Adrenal gland (tissue), 12 donors: ENCODE measurements around the gene POLR2A. TPM values are rescaled to one million over a fixed set of nuclear protein-coding genes. Genes with fewer than 3 reads are reported as not detected.

ENCODE experiments used
- DNase-seq, 7 donors: peaks; one replicate each; pipeline ENCODE4 v3.0.0-alpha.2; 2019 to 2020
- H3K27ac ChIP-seq, 5 donors: fragments of 200-600 bp; sonication (generic) in 4 of 5; 1 replicate in 3 of 5; 2 replicates in 2 of 5; pipeline versions ENCODE4 v1.5.1 to v1.8.0; 2016 to 2020; ENCODE audit warnings: mild to moderate bottlenecking in 1 of 5
- H3K27me3 ChIP-seq: fragments of 200-600 bp; 2 replicates; pipeline ENCODE4 v1.8.0; 2021
- H3K36me3 ChIP-seq, 2 donors: fragments of 200-600 bp; replicated peaks in 1 of 2; 1 replicate in 1 of 2; 2 replicates in 1 of 2; pipeline versions ENCODE4 v1.5.1 to v1.8.0; 2018 to 2022
- H3K4me1 ChIP-seq, 2 donors: fragments of 200-600 bp; replicated peaks in 1 of 2; 1 replicate in 1 of 2; 2 replicates in 1 of 2; pipeline versions ENCODE4 v1.5.1 to v1.8.0; 2018 to 2021
- H3K4me3 ChIP-seq, 4 donors: fragments of 200-600 bp; sonication (generic) in 3 of 4; one replicate each; pipeline ENCODE4 v1.5.1; 2016 to 2018
- H3K9me3 ChIP-seq, 3 donors: fragments of 200-600 bp; sonication (generic) in 1 of 3; replicated peaks in 1 of 3; 1 replicate in 2 of 3; 2 replicates in 1 of 3; pipeline versions ENCODE4 v1.5.1 to v1.8.0; 2016 to 2021
- POLR2A ChIP-seq, 2 donors: fragments of 450-650 bp; IDR thresholded peaks; one replicate each; pipeline ENCODE4 v1.6.1; 2017; ENCODE audit warnings: antibody characterized with exemption in 2 of 2, mild to moderate bottlenecking in 2 of 2, moderate library complexity in 1 of 2
- WGBS, 4 donors: extraction: QIAGEN DNeasy Blood & Tissue Kit in 2 of 4; methylation state at CpG; one replicate each; pipeline versions ENCODE4 v1.1.5 to v1.1.7; 2013 to 2017; 5-methylcytosine and 5-hydroxymethylcytosine counted together
- intact Hi-C, 2 donors: fragments of 100-400 bp; cut with DNase I; formaldehyde crosslinking; loops; one replicate each; pipeline versions ENCODE4 v1.14.1 to v1.15.0; 2022 to 2023
- polyA plus RNA-seq, 3 donors: library from polyadenylated mRNA; stranded (reverse); fragments of 200-250 nt in 2 of 3; fragments of 350-450 nt in 1 of 3; fragmentation: Illumina TruSeq in 1 of 3; extraction: RNeasy Lipid Tissue Mini Kit (QIAGEN cat#74804) in 1 of 3; gene quantifications; one replicate each; pipeline ENCODE4 v1.2.3, GENCODE V29; 2013 to 2014
- total RNA-seq, 9 donors: library from RNA; depleted of rRNA in 4 of 9; stranded (reverse); fragments of >200 nt in 4 of 9; fragments of 120-200 nt in 1 of 9; fragmentation: NEBNext Ultra II Directional in 1 of 9; extraction: Animal tissue kit (Norgen Biotek cat#: 25700) in 1 of 9; gene quantifications; one replicate each; pipeline versions ENCODE4 v1.1.0 to v1.2.4, GENCODE V29; 2013 to 2023
- TF ChIP-seq, protein P1 (sequence below), 6 experiments: fragments of 450-650 bp in 4 of 6; fragments of 200-600 bp in 2 of 6; sonication (generic) in 1 of 6; IDR thresholded peaks; 1 replicate in 5 of 6; 2 replicates in 1 of 6; pipeline versions ENCODE4 v1.5.1 to v1.8.0; 2016 to 2021; ENCODE audit warnings: antibody characterized with exemption in 6 of 6, mild to moderate bottlenecking in 2 of 6, moderate library complexity in 1 of 6
- donor health status: healthy with polysubstance abuse.
- donor health status: Bipolar disorder and iron deficiency.
- donor health status: DM: yes; HTN: yes; CAD: no.
- donor health status: DM: no; HTN: no; CAD: no.
- donor health status: DM: no; HTN: no; CAD: no.
- donor health status: DM: yes; HTN: yes; CAD: no.

Gene POLR2A
- total and polyA plus RNA-seq, 12 donors = 19.3 to 172 (median 87.7) TPM

DNA sequence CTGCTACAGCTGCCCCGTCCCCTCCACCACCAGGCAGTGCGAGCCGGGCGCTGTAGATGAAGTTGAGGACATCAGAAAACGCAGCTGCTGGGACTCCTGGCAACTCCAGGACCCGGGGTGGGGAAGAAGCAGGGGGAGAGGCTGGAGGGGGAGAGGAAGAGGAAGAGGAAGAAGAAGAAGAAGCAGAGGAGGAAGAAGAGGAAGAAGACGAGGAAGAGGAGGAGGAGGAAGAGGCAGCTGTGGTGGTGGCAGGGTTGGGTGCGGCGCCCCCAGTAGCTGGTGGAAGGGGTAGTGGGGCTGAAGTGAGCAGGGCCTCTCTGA lies 17.9 kb upstream of the POLR2A start:
- no peak for DNase-seq
- Histone ChIP-seq H3K27me3 (no peaks in the 10 kb centered on the region), H3K36me3 (peaks cover 0 to 43% of the 10 kb centered on the region in 2 donors), H3K9me3 (no peaks in the 10 kb centered on the region), H3K27ac (peak overlapping the region; percentile 78 to 95 (median 92)), H3K4me3 (peak overlapping the region in 1 of 4 donors; percentile 2), H3K4me1 (peaks cover 32 to 39% of the 10 kb centered on the region in 2 donors)
- intact Hi-C loops = no loop called here
- TF ChIP-seq, protein P1, sequence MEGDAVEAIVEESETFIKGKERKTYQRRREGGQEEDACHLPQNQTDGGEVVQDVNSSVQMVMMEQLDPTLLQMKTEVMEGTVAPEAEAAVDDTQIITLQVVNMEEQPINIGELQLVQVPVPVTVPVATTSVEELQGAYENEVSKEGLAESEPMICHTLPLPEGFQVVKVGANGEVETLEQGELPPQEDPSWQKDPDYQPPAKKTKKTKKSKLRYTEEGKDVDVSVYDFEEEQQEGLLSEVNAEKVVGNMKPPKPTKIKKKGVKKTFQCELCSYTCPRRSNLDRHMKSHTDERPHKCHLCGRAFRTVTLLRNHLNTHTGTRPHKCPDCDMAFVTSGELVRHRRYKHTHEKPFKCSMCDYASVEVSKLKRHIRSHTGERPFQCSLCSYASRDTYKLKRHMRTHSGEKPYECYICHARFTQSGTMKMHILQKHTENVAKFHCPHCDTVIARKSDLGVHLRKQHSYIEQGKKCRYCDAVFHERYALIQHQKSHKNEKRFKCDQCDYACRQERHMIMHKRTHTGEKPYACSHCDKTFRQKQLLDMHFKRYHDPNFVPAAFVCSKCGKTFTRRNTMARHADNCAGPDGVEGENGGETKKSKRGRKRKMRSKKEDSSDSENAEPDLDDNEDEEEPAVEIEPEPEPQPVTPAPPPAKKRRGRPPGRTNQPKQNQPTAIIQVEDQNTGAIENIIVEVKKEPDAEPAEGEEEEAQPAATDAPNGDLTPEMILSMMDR (IDR thresholded peaks at IDR 0.05) = no peak
- TF ChIP-seq POLR2A (IDR thresholded peaks at IDR 0.05) = no peak
- WGBS, 4 donors = 61 to 81% (median 73%) methylated on average over 9 of the region's 9 CpGs

DNA sequence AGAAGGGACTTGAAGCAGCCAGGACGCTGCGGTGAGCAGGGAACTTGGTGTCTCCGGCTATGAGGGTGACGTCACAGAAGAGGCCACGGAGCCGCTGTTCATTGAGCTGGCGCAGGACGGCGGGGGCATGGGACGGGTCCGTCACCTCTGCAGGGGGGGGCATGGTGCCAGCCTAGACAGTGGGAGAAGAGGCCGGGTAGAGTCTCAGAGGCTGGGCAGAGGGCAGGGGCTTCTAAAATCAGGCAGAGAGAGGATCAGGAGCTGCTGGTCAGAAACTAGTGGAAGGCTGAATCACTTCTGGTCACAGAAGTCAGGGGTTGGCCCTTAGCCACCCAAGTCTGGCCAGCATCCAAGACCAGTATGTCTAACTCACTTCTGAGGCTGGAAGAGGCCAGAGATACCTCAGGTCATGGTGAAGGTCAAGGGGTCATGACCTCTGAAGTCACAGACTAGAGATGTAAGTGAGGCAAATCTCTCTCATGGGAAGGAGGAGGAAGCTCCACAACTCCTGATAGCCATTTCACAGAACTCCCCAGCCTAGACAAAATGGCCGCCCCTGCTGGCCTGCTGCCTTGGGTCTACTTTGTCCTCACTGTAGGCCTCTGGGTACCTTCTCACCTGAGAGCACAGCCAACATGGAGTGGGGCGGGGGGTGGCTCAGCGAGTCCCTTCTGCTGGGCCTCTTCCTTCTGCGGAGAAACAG lies 17.4 kb upstream of the POLR2A start:
- Histone ChIP-seq H3K27me3 (no peaks in the 10 kb centered on the region), H3K27ac (peak overlapping the region; percentile 78 to 95 (median 92)), H3K4me3 (peak overlapping the region in 1 of 4 donors; percentile 2), H3K36me3 (peaks cover 0 to 41% of the 10 kb centered on the region in 2 donors), H3K9me3 (no peaks in the 10 kb centered on the region), H3K4me1 (peaks cover 32 to 45% of the 10 kb centered on the region in 2 donors)
- intact Hi-C loops = no loop called here
- peak; percentile 92 to 97 (median 96) for DNase-seq
- 30 to 51% (median 42%) methylated on average over 6 to 16 of the region's 16 CpGs for WGBS, 4 donors
- TF ChIP-seq POLR2A (IDR thresholded peaks at IDR 0.05) = peak in 1 of 2 donors; percentile 51
- TF ChIP-seq, protein P1 (IDR thresholded peaks at IDR 0.05) = no peak

DNA sequence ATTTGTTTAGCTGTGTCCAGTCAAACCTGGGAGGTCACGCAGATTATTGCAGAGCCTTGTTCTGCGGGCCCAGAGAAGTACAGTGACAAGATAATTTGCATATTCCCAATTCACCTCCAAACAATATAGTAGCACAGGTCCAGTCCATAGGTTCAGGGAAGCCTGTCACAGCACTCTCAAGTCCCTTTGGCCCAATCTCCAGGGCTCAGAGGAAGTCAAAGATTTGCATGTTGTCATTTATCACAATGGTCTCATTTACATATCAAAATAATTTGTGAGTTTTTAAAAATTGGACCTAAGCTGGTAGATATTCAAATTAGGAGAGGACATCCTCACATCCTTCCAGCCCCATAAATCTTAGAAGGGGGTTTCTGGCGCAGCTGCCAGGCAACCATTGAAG lies 16.7 kb upstream of the POLR2A start:
- TF ChIP-seq, protein P1 (IDR thresholded peaks at IDR 0.05) = no peak
- no peak for TF ChIP-seq POLR2A (IDR thresholded peaks at IDR 0.05)
- intact Hi-C loops = no loop called here
- Histone ChIP-seq H3K4me1 (peaks cover 32 to 47% of the 10 kb centered on the region in 2 donors), H3K27me3 (no peaks in the 10 kb centered on the region), H3K4me3 (no peak overlapping the region), H3K9me3 (no peaks in the 10 kb centered on the region), H3K36me3 (peaks cover 0 to 34% of the 10 kb centered on the region in 2 donors), H3K27ac (peak overlapping the region; percentile 78 to 95 (median 92))
- no peak for DNase-seq
- WGBS, 4 donors = 77 to 92% (median 84%) methylated on average over 3 of the region's 3 CpGs

DNA sequence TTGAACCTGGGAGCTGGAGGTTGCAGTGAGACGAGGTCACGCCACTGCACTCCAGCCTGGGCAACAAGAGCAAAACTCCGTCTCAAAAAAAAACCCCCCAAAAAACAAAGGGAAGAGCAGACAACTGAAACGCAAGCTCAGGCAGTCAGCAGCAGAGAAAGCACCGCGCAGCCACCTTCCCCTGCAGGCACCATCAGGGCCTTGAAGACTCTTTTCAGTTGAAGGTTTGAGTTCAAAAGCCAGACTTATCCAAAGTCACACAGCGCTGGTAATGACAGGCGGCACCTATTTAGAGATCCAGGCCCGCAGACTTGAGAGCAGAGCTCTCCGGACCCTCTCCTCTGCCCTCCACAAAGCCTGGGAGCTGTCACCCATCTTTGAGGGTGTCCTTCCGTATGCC lies 15.9 kb upstream of the POLR2A start:
- intact Hi-C loops = no loop called here
- no peaks in the 10 kb centered on the region for H3K9me3 ChIP-seq
- H3K36me3 ChIP-seq = peaks cover 0 to 26% of the 10 kb centered on the region in 2 donors
- no peak overlapping the region for H3K4me3 ChIP-seq
- peak overlapping the region in 3 of 5 donors; percentile 24 to 81 (median 57) for H3K27ac ChIP-seq
- H3K4me1 ChIP-seq = peaks cover 32 to 47% of the 10 kb centered on the region in 2 donors
- WGBS, 4 donors = 90 to 98% (median 94%) methylated on average over 7 to 11 of the region's 11 CpGs
- no peak for TF ChIP-seq POLR2A (IDR thresholded peaks at IDR 0.05)
- TF ChIP-seq, protein P1 (IDR thresholded peaks at IDR 0.05) = no peak
- no peaks in the 10 kb centered on the region for H3K27me3 ChIP-seq
- DNase-seq = no peak
